Endothelial cell of umbilical vein (primary cell): Measurements from ENCODE around the gene HAND1. TPM values are rescaled to one million over a fixed set of nuclear protein-coding genes. Genes with fewer than 3 reads are reported as not detected.

Experiments
- BruUV-seq: library from RNA; stranded (reverse); fragments of 400-500 nt; replicated peaks from 2 replicates; lab custom pipeline; 2021; lab: Mats Ljungman, UMichigan
- CTCF ChIA-PET: fragments of 300-600, 350-600 bp; sonication (Branson Sonifier 250); formaldehyde crosslinking; loops from one replicate; lab custom pipeline; 2021; ENCODE audit warnings: antibody characterized with exemption, inconsistent platforms; lab: Charles Lee
- POLR2A ChIA-PET: fragments of 300-600, 350-600 bp; sonication (Branson Sonifier 250); formaldehyde crosslinking; loops from one replicate; lab custom pipeline; 2021; ENCODE audit warnings: antibody characterized with exemption, inconsistent platforms; lab: Charles Lee
- DNase-seq: peaks from one replicate; pipeline ENCODE4 v3.0.0-alpha.2; 2011; ENCODE audit warnings: low read depth, low spot score
- FAIRE-seq: peaks from 2 replicates; lab custom pipeline; 2011; peaks lifted over from hg19 to GRCh38; lab: Jason Lieb, UNC
- H2AFZ ChIP-seq: 2 replicates; pipeline ENCODE4 v1.6.0; 2012; ENCODE audit warnings: low read depth, low read length, control low read depth, inconsistent platforms
- H3K27ac ChIP-seq: 2 replicates; pipeline ENCODE4 v1.5.1; 2011; ENCODE audit warnings: low read depth, mild to moderate bottlenecking, control low read depth, low read length, moderate library complexity; ENCODE audit not compliant: insufficient read depth
- H3K27me3 ChIP-seq, 2 experiments: 2 replicates each; pipeline versions ENCODE4 v1.6.0 to v1.6.1; 2011; ENCODE audit warnings: low read length in 2 of 2, mixed read lengths in 1 of 2; ENCODE audit not compliant: control insufficient read depth in 2 of 2, insufficient read depth in 2 of 2
- H3K36me3 ChIP-seq, 2 experiments: 2 replicates in 1 of 2; 3 replicates in 1 of 2; pipeline ENCODE4 v1.5.1; 2011; ENCODE audit warnings: low read length in 2 of 2, mild to moderate bottlenecking in 1 of 2, moderate library complexity in 1 of 2; ENCODE audit not compliant: control insufficient read depth in 2 of 2, insufficient read depth in 2 of 2; ENCODE audit errors: extremely low read depth in 1 of 2
- H3K4me1 ChIP-seq: 3 replicates; pipeline ENCODE4 v1.5.1; 2011; ENCODE audit warnings: mild to moderate bottlenecking, low read length; ENCODE audit not compliant: control insufficient read depth, insufficient read depth; ENCODE audit errors: extremely low read depth
- H3K4me2 ChIP-seq: 2 replicates; pipeline ENCODE4 v1.6.1; 2011; ENCODE audit warnings: low read length, control low read depth, mixed read lengths; ENCODE audit not compliant: insufficient read depth
- H3K4me3 ChIP-seq, 3 experiments: fragments of 200-600 bp in 1 of 3; sonication (generic), shearing (Covaris generic) in 1 of 3; replicated peaks in 1 of 3; 2 replicates each; pipeline ENCODE4 v1.5.1; 2011 to 2016; ENCODE audit warnings: control low read depth in 3 of 3, low read length in 3 of 3, mild to moderate bottlenecking in 2 of 3, inconsistent platforms in 1 of 3, low read depth in 1 of 3, moderate library complexity in 1 of 3; ENCODE audit not compliant: insufficient read depth in 1 of 3
- H3K79me2 ChIP-seq: 2 replicates; pipeline ENCODE4 v1.6.0; 2012; ENCODE audit warnings: low read length, inconsistent platforms; ENCODE audit not compliant: control insufficient read depth, insufficient read depth
- H3K9ac ChIP-seq: replicated peaks from 2 replicates; pipeline ENCODE3; 2011; ENCODE audit warnings: low read length, control low read depth; ENCODE audit not compliant: insufficient read depth; ENCODE audit errors: extremely low read depth
- H3K9me1 ChIP-seq: replicated peaks from 3 replicates; pipeline ENCODE4 v1.6.0; 2011; ENCODE audit warnings: mild to moderate bottlenecking, low read length; ENCODE audit not compliant: control insufficient read depth, insufficient read depth; ENCODE audit errors: extremely low read depth
- H3K9me3 ChIP-seq: replicated peaks from 2 replicates; pipeline ENCODE4 v1.5.1; 2012; ENCODE audit warnings: low read length, inconsistent platforms; ENCODE audit not compliant: control insufficient read depth, insufficient read depth
- H4K20me1 ChIP-seq: replicated peaks from 2 replicates; pipeline ENCODE3; 2011; ENCODE audit warnings: mild to moderate bottlenecking, low read length; ENCODE audit not compliant: control insufficient read depth, insufficient read depth; ENCODE audit errors: extremely low read depth
- EZH2 ChIP-seq: IDR thresholded peaks from 2 replicates; pipeline ENCODE4 v1.6.1; 2012; ENCODE audit warnings: borderline replicate concordance, low read depth, mild to moderate bottlenecking, moderate library complexity, low read length, inconsistent platforms; ENCODE audit not compliant: severe bottlenecking
- FOS ChIP-seq: IDR thresholded peaks from 2 replicates; pipeline ENCODE4 v1.6.1; 2011; ENCODE audit warnings: mild to moderate bottlenecking, low read length, moderate library complexity, borderline replicate concordance; ENCODE audit not compliant: insufficient read depth
- GATA2 ChIP-seq: IDR thresholded peaks from 2 replicates; pipeline ENCODE4 v1.7.0; 2011; ENCODE audit warnings: low read depth, mild to moderate bottlenecking, moderate library complexity, mixed read lengths, low read length; ENCODE audit not compliant: insufficient read length, insufficient read depth
- JUN ChIP-seq: IDR thresholded peaks from 2 replicates; pipeline ENCODE4 v1.6.1; 2011; ENCODE audit warnings: borderline replicate concordance, low read depth; ENCODE audit not compliant: insufficient read length, insufficient read depth
- MYC ChIP-seq: IDR thresholded peaks from one replicate; pipeline ENCODE4 v1.6.1; 2011; ENCODE audit warnings: mild to moderate bottlenecking, low read depth, low read length
- POLR2AphosphoS5 ChIP-seq: IDR thresholded peaks from 2 replicates; pipeline ENCODE4 v1.6.1; 2012; ENCODE audit warnings: low read depth, mild to moderate bottlenecking, control low read depth, low read length, moderate library complexity; ENCODE audit not compliant: insufficient read depth
- dilution Hi-C: fragments of 300-500 bp; cut with MboI; formaldehyde crosslinking; loops from one replicate; pipeline ENCODE4 v1.15.0; 2019; ENCODE audit warnings: low sequenced_read_pairs; ENCODE audit not compliant: extremely low pct_ligation_motif_present
- intact Hi-C: fragments of 100-400 bp; cut with micrococcal nuclease; formaldehyde crosslinking; loops from one replicate; pipeline ENCODE4 v1.10.0; 2022
- polyA plus RNA-seq, 4 experiments: library from polyadenylated mRNA; depleted of rRNA in 3 of 4; stranded (reverse) in 3 of 4; unstranded in 1 of 4; fragments of >200 nt; gene quantifications; 2 replicates each; pipeline versions ENCODE4 v1.2.1 to v1.2.3, GENCODE V29; 2011 to 2012; ENCODE audit warnings: missing spikeins in 1 of 4
- total RNA-seq: library from RNA; stranded (reverse); gene quantifications from 2 replicates; pipeline ENCODE4 v1.2.3, GENCODE V29; 2021
- TF ChIP-seq, protein P1 (sequence below), 2 donors: IDR thresholded peaks; 1 replicate in 1 of 2; 2 replicates in 1 of 2; pipeline ENCODE4 v1.5.1; 2011; ENCODE audit warnings: low read length in 2 of 2, mild to moderate bottlenecking in 2 of 2, moderate library complexity in 2 of 2, control low read depth in 1 of 2, inconsistent platforms in 1 of 2, low read depth in 1 of 2; ENCODE audit not compliant: insufficient read depth in 1 of 2; ENCODE audit errors: extremely low read depth in 1 of 2

The HAND1 gene
- total and polyA plus RNA-seq, 2 donors (not counting 3 experiments of a cell fraction or from before 2014, with no cell fraction given) = not detected

DNA sequence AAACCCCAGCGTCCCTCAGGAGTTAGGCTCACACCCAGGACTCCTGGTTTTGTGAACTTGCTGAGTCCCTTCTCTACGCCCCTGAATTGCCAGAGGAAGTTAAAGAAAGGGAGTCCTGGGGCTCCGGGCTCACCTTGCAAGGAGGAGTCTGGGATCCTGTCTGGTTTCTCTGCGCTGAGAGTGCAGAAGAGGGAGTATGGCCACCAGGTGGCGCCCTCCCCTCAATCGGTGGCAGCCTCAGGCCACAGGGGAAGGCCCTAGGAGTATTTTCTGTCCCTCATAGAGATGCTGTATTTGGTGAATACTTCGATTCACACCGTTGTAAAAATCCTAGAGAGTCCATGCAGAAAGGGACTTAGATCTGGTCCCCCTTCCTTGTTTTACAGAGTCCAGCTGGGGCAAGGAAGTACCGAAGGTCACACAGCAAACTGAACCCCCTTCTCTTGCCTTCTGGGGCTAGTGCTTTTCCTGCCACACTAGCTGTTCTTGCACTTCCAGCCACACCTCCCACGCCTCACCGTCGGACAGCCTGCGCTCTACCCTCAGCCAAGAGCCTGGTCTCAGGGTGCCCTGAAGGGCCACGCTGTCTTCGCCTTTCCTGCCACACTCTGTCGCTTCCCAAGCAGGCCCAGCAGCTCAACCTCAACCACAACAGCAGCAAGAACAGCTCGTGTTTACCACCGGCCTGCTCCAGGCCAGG is 10.2 kb downstream of the HAND1 start:
- DNase-seq = peak; percentile 56
- FAIRE-seq = peak; percentile 63

More for the DNA sequence above, 10.2 kb downstream of the HAND1 start:
- Histone ChIP-seq H3K27ac (no peak overlapping the region), H3K4me1 (no peaks in the 10 kb centered on the region), H3K36me3 (no peaks in the 10 kb centered on the region), H3K9ac (no peak overlapping the region), H3K4me3 (no peak overlapping the region), H3K9me3 (no peaks in the 10 kb centered on the region), H4K20me1 (no peaks in the 10 kb centered on the region), H2AFZ (no peak overlapping the region), H3K79me2 (no peaks in the 10 kb centered on the region), H3K4me2 (no peak overlapping the region), H3K27me3 (peaks cover 31 to 35% of the 10 kb centered on the region in 2 experiments), H3K9me1 (no peaks in the 10 kb centered on the region)
- TF ChIP-seq POLR2AphosphoS5 (no peak), GATA2 (no peak), EZH2 (peak; percentile 36), MYC (no peak), JUN (no peak), FOS (no peak)
- TF ChIP-seq, protein P1, sequence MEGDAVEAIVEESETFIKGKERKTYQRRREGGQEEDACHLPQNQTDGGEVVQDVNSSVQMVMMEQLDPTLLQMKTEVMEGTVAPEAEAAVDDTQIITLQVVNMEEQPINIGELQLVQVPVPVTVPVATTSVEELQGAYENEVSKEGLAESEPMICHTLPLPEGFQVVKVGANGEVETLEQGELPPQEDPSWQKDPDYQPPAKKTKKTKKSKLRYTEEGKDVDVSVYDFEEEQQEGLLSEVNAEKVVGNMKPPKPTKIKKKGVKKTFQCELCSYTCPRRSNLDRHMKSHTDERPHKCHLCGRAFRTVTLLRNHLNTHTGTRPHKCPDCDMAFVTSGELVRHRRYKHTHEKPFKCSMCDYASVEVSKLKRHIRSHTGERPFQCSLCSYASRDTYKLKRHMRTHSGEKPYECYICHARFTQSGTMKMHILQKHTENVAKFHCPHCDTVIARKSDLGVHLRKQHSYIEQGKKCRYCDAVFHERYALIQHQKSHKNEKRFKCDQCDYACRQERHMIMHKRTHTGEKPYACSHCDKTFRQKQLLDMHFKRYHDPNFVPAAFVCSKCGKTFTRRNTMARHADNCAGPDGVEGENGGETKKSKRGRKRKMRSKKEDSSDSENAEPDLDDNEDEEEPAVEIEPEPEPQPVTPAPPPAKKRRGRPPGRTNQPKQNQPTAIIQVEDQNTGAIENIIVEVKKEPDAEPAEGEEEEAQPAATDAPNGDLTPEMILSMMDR (IDR thresholded peaks at IDR 0.05; ENCODE audit: extremely low read depth in 1 of 2, insufficient read depth in 1 of 2, low read depth in 1 of 2, low read length in 2 of 2) = peak; percentile 90 to 91
- BruUV-seq = no TSS peak
- CTCF ChIA-PET = interaction anchor here (0.8 to 3.5 kb wide), 14 partner anchors 16 to 493 kb away, joined by 3 to 22 read pairs (median 8); no protein-coding TSS in a partner anchor
- dilution Hi-C loops = no loop called here
- POLR2A ChIA-PET = no interaction called here
- intact Hi-C loops = loop anchor here (1.0 kb wide), 3 partner anchors 142 to 396 kb away; no protein-coding TSS in a partner anchor
